HG03108 (cell line): Measurements from ENCODE around the gene RTKN2.

ENCODE experiments used
- ATAC-seq: cut with Tn5 transposase; IDR thresholded peaks from one replicate; pipeline ENCODE4 v1.9.1; 2021; ENCODE audit warnings: moderate library complexity; ENCODE audit not compliant: unreplicated experiment

Gene RTKN2

DNA sequence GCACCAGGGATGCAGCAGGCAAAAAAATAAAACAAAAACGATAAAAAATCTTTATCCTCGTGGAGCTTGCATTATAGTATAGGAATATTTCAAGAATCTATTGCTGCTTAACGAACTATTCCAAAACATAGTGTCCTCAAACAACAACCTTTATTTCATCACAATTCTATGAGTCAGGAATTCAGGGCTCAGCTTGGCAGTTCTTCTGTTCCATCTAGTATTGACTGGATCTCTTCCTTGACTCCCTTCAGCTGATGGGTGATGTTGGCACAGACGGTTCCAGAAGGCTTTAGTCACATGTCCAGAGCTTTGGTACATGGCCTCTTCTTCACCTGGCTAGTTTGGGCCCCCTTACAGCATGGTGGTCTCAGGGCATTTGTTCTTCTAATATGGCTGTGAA, 88.0 kb downstream of the RTKN2 start:
- ATAC-seq = no peak

DNA sequence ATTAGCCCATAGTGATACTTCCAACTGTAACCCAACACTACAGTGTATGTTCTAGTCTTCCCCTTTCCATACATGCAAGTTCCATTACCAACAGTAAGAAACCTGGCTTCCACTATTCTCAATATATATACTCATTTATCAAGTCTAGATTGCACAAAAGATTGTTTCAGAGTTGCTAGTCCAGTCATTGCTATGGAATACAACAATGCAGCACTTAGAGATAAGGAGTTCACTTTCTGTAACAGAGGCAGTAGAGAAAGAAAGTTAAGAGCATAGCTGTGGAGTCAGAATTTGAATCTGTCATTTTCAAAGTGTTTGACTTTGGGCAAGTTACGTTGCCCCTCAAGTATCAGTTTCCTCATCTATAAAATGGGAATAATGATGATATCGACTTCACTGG, 90.1 kb downstream of the RTKN2 start:
- ATAC-seq = no peak

DNA sequence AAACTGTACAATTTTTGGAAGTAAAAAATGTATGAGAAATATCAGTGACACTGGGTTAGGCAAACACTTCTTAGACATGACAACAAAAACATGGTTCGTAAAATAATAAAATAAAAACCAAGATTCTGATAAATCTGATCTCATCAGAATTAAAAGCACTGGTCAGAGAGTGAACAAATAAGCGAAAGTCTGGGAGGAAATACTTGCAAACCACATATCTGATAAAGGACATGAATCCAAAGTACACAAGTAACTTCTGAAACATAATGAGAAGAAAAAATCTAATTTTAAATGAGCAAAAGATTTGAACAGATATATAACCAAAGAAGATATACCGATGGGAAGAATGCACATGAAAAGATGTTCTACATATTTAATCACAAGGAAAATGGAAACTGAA, 91.5 kb downstream of the RTKN2 start:
- ATAC-seq = no peak

DNA sequence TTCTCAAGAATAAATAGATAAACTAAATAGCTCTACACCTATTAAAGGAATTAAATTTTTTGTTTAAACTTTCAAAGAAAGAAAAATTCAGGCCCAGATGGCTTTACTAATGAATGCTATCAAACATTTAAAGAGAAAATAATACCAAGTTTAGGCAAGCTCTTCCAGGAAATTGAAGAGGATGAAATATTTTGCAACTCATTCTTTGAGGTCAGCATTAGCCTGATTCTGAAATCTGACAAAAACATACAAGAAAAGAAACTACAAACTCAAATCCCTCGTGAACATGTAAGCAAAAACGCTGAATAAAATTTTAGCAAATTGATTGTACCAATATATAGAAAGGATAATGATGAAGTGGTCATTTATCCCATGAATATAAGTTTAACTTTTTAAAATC, 93.4 kb downstream of the RTKN2 start:
- ATAC-seq = no peak

DNA sequence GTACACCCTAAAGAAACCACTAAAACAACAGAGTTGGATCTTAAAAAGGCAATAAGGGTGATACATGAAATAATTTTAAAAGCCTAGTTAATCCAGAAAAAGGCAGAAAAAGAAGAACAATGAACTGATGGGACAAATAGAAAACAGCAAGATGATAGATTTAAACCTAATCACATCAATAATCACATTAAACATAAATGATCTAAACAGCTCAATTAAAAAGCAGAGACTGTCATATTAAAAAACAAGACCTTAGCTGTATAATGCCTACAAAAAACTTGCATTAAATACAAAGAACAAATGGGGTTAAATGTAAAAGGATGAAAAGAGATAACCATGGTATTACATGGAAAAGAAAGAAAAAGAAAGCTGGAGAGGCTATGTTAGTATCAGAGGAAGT, 96.2 kb downstream of the RTKN2 start:
- no peak for ATAC-seq

DNA sequence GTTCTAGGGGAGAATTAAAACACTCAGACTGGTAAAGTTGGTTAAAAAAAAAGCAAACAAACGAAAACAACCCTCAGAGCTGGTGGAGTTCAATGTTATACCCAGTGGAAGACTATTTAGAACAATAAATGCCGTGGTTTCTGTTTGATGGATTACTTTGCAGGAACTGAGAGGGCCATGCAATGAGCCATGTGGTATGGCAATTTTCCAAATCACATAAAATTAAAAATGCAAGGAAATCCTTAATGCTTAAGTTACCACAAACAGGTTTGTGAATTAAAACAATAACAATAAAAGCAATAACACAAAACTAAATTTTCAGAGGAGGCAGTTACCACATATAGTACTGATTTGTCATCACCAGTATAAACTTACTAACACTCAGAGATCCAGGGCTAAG, 96.9 kb downstream of the RTKN2 start:
- ATAC-seq = no peak

DNA sequence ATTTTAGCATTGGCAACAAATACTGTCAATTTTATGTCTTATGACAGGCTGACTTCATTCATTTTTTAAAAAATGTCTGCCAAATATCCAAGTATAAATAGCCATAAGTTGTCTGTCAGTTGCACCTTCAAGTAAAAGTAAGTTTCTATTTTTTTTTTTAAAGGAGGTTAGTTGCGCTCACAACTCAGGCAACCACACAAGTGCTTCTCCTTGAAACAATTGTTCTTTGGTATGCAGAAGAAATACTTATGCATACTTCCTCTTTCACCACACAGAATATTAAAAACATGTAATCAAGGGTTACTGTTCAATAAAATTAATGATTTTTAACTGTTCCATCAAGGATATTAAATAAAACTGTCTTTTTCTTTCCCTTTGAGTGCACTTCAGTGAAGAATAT, 97.9 kb downstream of the RTKN2 start:
- no peak for ATAC-seq

DNA sequence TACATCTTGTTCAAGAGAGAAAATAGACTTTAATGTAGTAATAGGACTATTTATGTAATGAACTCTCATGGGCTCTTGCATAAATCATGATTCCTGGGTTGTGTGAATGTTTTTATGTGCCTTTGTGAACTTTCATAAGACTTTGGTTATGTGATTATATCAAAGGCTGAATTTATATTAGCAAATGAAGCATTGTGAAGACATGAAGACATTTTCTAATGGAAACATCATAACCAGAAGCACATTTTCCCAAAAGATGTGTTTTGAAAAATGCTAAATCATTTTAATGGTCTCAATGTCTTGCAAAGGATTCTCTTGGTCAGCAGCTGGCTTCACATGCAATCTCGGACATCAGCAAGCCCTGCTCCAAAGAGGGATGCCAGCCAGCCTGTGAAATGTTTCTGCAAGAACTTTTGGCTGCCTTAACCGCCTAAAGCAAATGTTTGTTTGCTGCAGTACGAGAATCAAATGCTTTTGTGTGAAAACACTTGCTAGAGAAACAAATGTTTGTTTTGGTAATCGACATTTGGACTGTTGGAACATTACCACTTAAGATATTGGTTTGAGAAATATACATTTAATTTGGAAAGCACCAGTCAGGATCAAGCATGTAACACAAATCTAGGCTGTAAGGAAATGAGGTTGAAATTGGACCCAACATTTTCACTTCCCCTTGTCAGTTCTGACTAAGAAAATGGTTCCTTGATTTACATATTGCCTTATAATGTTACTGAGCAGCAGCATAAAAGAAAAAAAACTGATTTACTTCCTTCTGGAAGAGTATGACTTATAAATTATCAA, 102.1 kb downstream of the RTKN2 start:
- peak; percentile 99 for ATAC-seq

DNA sequence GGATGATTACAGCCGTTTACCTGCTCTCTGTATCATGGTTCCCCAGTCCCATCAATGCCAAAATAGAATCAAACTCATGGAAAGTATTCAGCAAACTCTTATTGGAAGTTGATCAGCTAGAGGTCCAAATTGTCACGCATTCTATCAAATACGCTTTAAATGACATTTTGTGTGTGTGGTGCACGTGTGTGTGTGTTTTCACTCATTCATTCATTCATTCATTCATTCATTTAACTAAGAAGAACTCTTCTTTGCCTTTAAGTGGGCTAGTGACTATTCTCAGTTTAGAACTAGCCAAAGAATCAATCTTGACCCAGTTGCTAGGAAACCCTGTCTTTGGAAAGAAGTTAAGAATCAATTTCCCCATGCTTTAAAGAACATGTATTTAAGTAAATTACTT, 102.8 kb downstream of the RTKN2 start:
- ATAC-seq = no peak

DNA sequence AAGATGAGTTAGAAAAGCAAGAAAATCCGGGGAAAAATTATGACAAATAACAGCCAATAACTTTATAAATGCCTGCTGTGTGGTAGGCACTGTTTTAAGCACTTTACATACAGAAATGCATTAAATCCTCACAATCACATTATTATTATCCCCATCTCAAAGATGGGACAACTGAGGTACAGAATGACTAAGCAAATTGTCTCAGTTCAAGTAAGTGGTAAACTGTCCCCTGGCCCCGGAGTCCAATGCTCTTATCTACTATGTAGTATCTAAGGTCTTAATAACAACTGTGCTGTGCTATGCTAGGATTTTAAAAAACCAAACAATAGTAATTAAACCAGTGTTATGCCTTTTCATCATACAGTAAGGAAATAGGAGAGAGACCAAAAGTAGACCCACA, 105.6 kb downstream of the RTKN2 start:
- ATAC-seq = no peak

DNA sequence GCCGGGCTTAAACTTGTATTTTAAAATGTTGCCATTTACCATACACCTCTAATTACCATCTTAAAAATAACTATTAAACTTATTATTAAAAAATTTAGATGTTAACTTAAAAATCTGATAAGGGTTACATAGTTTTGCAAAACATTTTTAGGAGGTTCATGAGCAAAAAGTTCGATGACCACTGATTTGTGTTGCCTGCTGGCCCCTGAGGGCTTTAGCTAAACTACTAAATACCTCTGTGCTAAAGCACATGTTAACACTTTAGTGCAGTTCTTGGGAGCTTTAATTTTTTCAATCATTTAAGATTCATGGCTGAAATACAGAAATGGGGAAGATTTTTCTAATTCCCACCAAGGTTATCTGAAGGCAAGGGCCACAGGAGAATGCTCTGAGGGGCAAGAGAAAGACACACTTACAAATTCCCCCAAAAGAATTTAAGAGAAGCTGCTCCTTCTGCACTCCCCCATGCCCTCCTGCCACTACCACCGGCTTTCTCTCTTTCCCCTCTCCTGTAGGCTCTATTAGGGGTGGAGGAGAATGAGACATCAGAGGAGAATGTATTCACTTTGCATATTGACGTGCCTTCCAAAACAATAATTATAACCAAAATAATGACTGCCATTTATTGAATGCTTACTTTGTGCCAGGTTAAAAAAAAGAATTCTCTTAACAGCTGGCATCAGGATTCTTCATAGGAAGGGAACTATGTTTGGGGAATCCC, 106.2 kb downstream of the RTKN2 start:
- no peak for ATAC-seq

DNA sequence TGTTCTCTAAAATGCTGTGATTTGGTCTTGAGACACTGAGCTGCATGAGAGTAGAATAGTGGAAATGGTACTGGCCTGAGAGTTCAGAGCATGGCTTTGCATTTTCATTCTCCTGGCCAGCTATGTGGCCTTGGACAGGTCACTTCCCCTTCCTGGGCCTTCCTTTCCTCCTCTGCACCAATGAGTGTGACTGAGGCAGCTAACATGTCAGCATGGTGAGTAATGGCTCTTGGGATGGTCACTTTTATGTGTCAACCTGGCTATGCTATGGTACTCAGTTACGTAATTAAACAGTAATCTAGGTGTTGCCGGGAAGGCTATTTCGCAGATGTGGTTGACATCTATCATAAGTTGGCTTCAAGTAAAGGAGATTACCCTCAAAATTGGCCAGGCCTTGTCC, 109.3 kb downstream of the RTKN2 start:
- no peak for ATAC-seq

DNA sequence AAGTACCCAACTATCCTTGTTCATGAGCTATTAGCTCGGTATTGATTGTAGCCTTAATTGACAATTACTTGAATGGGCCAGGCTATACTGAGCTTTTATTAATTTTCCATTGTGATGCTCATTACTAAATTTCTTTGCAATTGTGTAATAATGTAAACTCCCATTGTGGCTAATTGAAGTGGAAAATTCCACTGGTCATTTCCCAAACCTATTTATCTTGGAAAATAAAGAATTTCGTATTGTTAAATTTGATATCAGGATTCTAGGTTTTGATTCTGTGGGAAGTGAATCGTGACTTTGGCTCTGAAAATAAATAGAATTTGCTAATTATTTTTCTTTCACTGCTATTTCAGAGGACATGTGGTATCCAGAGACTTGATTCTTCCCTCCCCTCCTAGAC, 111.0 kb downstream of the RTKN2 start:
- ATAC-seq = no peak

DNA sequence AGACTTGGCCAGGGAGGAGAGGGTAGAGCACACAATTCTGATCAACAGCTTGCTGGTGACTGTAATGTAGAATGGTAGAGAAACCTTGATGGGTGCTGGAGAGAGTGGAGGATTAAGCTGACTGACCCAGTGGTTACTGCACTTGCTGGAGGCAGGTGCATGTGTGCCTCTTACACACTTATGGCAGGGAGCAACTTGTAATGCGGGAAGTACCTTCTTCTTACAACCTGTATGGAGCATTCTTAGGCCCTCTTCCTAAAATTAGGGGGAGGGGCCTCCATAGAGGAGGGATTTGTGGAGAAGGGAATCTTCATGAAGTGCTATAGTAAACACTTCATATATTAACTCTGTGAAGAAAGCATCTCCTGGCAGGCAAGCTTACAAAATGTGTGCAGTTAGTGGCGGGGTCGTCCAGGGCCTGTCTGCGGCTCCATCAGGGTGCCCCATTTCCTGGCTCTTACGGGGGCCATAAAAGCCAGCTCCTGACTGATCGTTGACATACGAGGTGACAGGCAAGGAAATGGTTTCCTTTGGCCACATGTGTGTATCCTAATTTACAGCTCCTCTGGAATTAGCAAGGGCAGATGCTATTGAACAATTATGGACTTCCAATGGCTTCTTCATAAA, 113.5 kb downstream of the RTKN2 start:
- no peak for ATAC-seq

DNA sequence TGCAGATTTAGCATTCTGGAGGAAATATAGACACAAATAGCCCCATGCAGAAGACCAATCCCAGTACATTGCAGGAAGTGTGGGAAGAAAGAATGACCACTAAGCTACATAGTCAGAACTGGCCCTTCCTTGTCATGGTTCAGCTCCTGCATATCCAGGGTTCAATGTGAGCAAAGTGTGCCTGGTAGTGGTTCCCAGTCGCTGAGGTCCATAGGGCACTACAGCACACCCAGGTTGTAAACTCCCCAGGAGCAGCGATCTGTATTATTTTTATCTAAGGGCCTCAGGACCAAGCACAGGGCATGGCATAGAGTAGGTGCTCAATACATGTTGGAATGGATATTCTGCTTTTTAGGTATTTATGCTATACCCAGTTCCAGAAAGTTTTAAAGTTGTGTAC, 114.4 kb downstream of the RTKN2 start:
- ATAC-seq = no peak

DNA sequence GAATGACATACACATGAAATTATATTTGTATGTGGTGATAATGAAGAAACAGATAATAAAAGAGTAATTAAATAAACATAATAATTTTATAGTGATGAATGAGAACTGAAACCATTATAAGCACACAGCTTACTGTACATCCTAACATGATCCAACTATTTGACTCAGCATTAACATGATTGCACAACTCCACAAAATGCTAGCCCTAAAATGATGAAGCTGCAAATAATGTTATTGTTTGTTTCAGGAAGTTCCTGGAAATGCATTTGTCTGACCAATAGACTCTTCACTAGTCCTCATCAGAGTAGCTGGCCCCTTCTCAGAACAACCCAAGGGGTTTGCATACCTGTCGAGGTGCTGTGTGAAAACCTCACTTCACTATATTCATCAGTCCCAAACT, 115.5 kb downstream of the RTKN2 start:
- ATAC-seq = no peak

DNA sequence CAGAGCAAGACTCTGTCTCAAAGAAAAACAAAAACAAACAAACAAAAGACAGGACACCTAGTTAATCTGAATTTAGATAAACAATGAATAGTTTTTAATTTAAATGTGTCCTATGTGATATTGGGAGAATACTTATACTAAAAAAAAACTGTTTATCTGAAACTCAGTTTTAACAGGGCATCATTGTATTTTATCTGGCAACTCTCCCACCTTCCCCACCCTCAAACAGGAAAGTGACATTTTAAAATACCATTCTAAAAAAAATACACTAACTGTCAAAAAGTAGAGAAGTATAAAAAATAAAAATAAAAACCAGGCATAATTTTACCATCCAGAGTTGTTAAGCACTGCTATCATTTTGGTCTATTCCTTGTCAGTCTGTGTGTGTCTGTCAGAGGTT, 119.0 kb downstream of the RTKN2 start:
- no peak for ATAC-seq

DNA sequence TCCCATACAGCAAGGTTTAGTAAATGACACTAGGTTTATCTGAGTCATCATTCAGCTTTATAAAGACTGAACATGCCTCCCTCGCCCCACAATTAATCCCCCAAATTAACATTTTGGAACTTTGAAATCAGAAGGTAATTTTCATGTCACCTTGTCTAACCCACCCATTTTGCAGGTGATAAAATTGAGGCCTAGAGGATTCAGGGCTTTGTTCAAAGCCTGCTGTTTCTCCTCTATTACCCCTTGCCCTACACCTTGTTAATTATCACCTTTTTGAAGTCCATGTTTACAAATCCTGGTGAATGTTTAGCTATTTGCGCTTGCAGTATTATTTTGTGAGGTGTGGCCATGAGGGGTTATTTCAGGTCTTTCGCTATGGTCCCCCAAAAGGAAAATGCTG, 120.5 kb downstream of the RTKN2 start:
- no peak for ATAC-seq

DNA sequence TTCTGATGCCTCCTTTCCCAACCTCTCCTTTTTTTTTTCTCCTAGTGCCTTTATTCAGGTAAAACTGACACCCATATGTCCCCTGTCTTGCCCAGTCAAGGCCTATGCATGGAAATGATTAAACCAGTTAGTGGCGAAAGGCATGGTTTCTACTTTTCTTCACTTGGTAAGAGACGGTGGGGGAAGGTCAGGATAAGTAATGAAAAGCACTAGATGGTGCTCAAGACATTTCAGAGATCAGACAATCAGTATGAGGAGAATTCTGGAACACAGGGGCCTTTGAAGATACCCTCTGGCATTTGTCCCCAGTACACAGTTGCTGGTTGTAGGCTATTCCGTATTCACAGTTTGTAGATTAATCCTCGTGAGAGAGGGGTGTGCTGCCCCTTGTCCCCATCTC, 121.2 kb downstream of the RTKN2 start:
- no peak for ATAC-seq

DNA sequence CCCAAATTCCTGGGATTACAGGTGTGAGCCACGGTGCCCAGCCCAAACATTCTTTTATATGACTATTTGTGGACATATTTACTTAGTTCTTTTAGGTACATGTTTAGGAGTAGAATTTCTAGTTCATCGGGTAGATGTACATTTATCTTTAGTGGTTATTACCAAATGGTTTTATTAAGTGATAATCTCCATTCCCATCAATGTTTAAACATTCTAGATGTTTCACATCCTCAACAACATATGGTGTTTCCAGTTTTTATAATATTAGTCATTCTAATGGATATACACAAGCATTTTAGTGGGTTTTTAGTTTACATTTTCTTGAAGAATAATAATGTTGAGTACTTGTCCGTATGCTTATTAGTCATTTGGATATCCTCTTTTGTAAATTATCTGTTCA, 131.7 kb downstream of the RTKN2 start:
- ATAC-seq = no peak

DNA sequence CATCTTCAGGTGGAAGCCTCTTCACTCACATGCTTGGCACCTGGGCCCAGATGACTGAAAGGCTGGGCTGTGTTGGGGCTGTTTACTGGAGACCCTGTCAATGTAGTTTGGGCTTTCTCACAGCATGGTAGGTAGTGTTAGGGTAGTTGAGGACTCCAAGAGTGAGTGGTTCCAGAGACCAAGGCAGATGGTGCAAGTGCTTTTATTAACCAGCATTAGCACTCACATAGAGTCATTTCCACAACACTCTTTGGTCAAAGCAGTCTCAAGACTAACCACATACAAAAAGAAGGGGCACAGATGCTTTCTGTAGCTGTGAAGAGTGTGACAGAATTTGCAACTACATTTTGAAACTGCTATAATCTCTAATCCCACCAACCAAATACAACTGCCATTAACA, 135.0 kb downstream of the RTKN2 start:
- ATAC-seq = peak; percentile 88
